Neural progenitor cell (in vitro differentiated cells): ENCODE data around the gene IKZF3. TPM values are rescaled to one million over a fixed set of nuclear protein-coding genes. Genes with fewer than 3 reads are reported as not detected.
"Not testable (repeated sequence)": the region's sequence is repeated elsewhere in the genome, so short reads cannot be mapped to it uniquely, and the experiment has no call there.

Source experiments
- DNase-seq: peaks from one replicate; pipeline ENCODE4 v3.0.0-alpha.2; 2016; ENCODE audit warnings: low spot score
- H2AFZ ChIP-seq: fragments of 200-600 bp; sonication (generic); replicated peaks from 2 replicates; pipeline ENCODE4 v1.6.1; 2016; ENCODE audit warnings: antibody characterized with exemption
- H3F3A ChIP-seq: fragments of 200-600 bp; sonication (generic); 2 replicates; pipeline ENCODE4 v1.6.1; 2016; ENCODE audit warnings: antibody characterized with exemption, low read depth
- H3K27ac ChIP-seq: fragments of 200-600 bp; sonication (generic); 2 replicates; pipeline ENCODE4 v1.5.1; 2016; ENCODE audit warnings: mild to moderate bottlenecking
- H3K27me3 ChIP-seq: fragments of 200-600 bp; sonication (generic); 2 replicates; pipeline ENCODE4 v1.6.1; 2016; ENCODE audit warnings: mild to moderate bottlenecking, moderate library complexity
- H3K36me3 ChIP-seq: fragments of 200-600 bp; sonication (generic); 2 replicates; pipeline ENCODE4 v1.5.1; 2016
- H3K4me1 ChIP-seq: fragments of 200-600 bp; sonication (generic); 2 replicates; pipeline ENCODE4 v1.6.1; 2016; ENCODE audit warnings: mixed run types
- H3K4me2 ChIP-seq: fragments of 200-600 bp; sonication (generic); 2 replicates; pipeline ENCODE4 v1.6.1; 2016
- H3K4me3 ChIP-seq: fragments of 200-600 bp; sonication (generic); 2 replicates; pipeline ENCODE4 v1.5.1; 2016
- H3K79me2 ChIP-seq: fragments of 200-600 bp; sonication (generic); 2 replicates; pipeline ENCODE4 v1.6.1; 2016; ENCODE audit warnings: low read depth
- H3K9ac ChIP-seq: fragments of 200-600 bp; sonication (generic); 2 replicates; pipeline ENCODE4 v1.6.1; 2016
- H3K9me3 ChIP-seq: fragments of 200-600 bp; sonication (generic); 2 replicates; pipeline ENCODE4 v1.5.1; 2016; ENCODE audit warnings: low read depth
- H4K20me1 ChIP-seq: fragments of 200-600 bp; sonication (generic); 2 replicates; pipeline ENCODE4 v1.6.1; 2016; ENCODE audit warnings: low read depth
- H3K27ac Mint-ChIP-seq: 3 replicates; pipeline ENCODE4 v1.8.0; 2021; ENCODE audit warnings: mixed read lengths
- H3K27me3 Mint-ChIP-seq: 2 replicates; pipeline ENCODE4 v1.8.0; 2022; ENCODE audit warnings: low read depth, mild to moderate bottlenecking, inconsistent platforms, moderate library complexity, mixed read lengths; ENCODE audit not compliant: insufficient read depth
- H3K36me3 Mint-ChIP-seq: 3 replicates; pipeline ENCODE4 v1.8.0; 2021; ENCODE audit warnings: mixed read lengths
- H3K4me1 Mint-ChIP-seq: 3 replicates; pipeline ENCODE4 v1.8.0; 2021; ENCODE audit warnings: mixed read lengths
- H3K4me3 Mint-ChIP-seq: 3 replicates; pipeline ENCODE4 v1.8.0; 2021; ENCODE audit warnings: mild to moderate bottlenecking, moderate library complexity, mixed read lengths
- H3K9me3 Mint-ChIP-seq: 3 replicates; pipeline ENCODE4 v1.8.0; 2020; ENCODE audit warnings: mixed read lengths
- CTCF ChIP-seq: fragments of 200-600 bp; sonication (generic); IDR thresholded peaks from 2 replicates; pipeline ENCODE4 v1.5.1; 2017; ENCODE audit warnings: antibody characterized with exemption, mild to moderate bottlenecking
- EZH2 ChIP-seq: fragments of 200-600 bp; sonication (generic); IDR thresholded peaks from 2 replicates; pipeline ENCODE4 v1.6.1; 2017; ENCODE audit warnings: antibody characterized with exemption, mild to moderate bottlenecking, moderate library complexity
- EZH2phosphoT487 ChIP-seq: fragments of 200-600 bp; sonication (generic); IDR thresholded peaks from 2 replicates; pipeline ENCODE4 v1.6.1; 2017; ENCODE audit warnings: antibody characterized with exemption
- total RNA-seq: library from RNA; depleted of rRNA; stranded (reverse); fragments of >200 nt; gene quantifications from 2 replicates; pipeline ENCODE4 v1.2.3, GENCODE V29; 2015; ENCODE audit warnings: low replicate concordance

IKZF3 gene
- total RNA-seq, 1 donor from 2014 or later = not detected

- no peaks in the 10 kb centered on the region for H3F3A ChIP-seq
- H3K4me2 ChIP-seq = no peak overlapping the region
- H3K27me3 ChIP-seq = peaks cover 13% of the 10 kb centered on the region
- Mint-ChIP-seq H3K36me3 (no peaks in the 10 kb centered on the region), H3K9me3 (no peaks in the 10 kb centered on the region), H3K4me3 (no peak overlapping the region), H3K4me1 (no peaks in the 10 kb centered on the region), H3K27ac (no peak overlapping the region), H3K27me3 (peaks cover 9% of the 10 kb centered on the region)
- no peak for TF ChIP-seq CTCF
- TF ChIP-seq EZH2phosphoT487 = no peak
- no peak for TF ChIP-seq EZH2
- no peak for DNase-seq
- H3K36me3 ChIP-seq = no peaks in the 10 kb centered on the region
- no peak overlapping the region for H3K27ac ChIP-seq
- H3K79me2 ChIP-seq = no peaks in the 10 kb centered on the region
- no peaks in the 10 kb centered on the region for H4K20me1 ChIP-seq
- H2AFZ ChIP-seq = no peak overlapping the region
- H3K9ac ChIP-seq = no peak overlapping the region
- no peak overlapping the region for H3K4me3 ChIP-seq
- H3K4me1 ChIP-seq = no peaks in the 10 kb centered on the region
- H3K9me3 ChIP-seq = no peaks in the 10 kb centered on the region
These were observed 30.7 kb upstream of the IKZF3 start for GRCh38 chr17:39894681-39895376.

- Mint-ChIP-seq H3K4me1 (no peaks in the 10 kb centered on the region), H3K36me3 (no peaks in the 10 kb centered on the region), H3K4me3 (no peak overlapping the region), H3K27me3 (peaks cover 5% of the 10 kb centered on the region), H3K27ac (no peak overlapping the region), H3K9me3 (no peaks in the 10 kb centered on the region)
- Histone ChIP-seq H3K9ac (no peak overlapping the region), H3K27ac (no peak overlapping the region), H3K36me3 (no peaks in the 10 kb centered on the region), H3K9me3 (no peaks in the 10 kb centered on the region), H3K4me2 (no peak overlapping the region), H3F3A (no peaks in the 10 kb centered on the region), H4K20me1 (no peaks in the 10 kb centered on the region), H3K79me2 (no peaks in the 10 kb centered on the region), H3K27me3 (peaks cover 19% of the 10 kb centered on the region), H3K4me1 (no peaks in the 10 kb centered on the region), H2AFZ (no peak overlapping the region), H3K4me3 (no peak overlapping the region)
- TF ChIP-seq EZH2 (no peak), EZH2phosphoT487 (no peak), CTCF (no peak)
- DNase-seq = no peak
These were observed 25.1 kb upstream of the IKZF3 start for GRCh38 chr17:39889200-39889599.

GRCh38 chr17:39887078-39887477 is 23.0 kb upstream of the IKZF3 start:
- no peak for TF ChIP-seq EZH2phosphoT487
- TF ChIP-seq EZH2 = no peak
- no peak for TF ChIP-seq CTCF
- no peak overlapping the region for H3K9ac ChIP-seq
- H3K9me3 ChIP-seq = no peaks in the 10 kb centered on the region
- no peak overlapping the region for H3K27ac ChIP-seq
- no peak for DNase-seq
- H3K4me3 ChIP-seq = no peak overlapping the region
- H3K4me1 Mint-ChIP-seq = no peaks in the 10 kb centered on the region
- no peak overlapping the region for H2AFZ ChIP-seq
- H3F3A ChIP-seq = no peaks in the 10 kb centered on the region
- no peaks in the 10 kb centered on the region for H3K36me3 ChIP-seq
- no peak overlapping the region for H3K27ac Mint-ChIP-seq
- H3K4me3 Mint-ChIP-seq = no peak overlapping the region
- no peaks in the 10 kb centered on the region for H3K36me3 Mint-ChIP-seq
- H3K27me3 ChIP-seq = peaks cover 18% of the 10 kb centered on the region
- peaks cover 2% of the 10 kb centered on the region for H3K27me3 Mint-ChIP-seq
- no peaks in the 10 kb centered on the region for H3K4me1 ChIP-seq
- H3K4me2 ChIP-seq = no peak overlapping the region
- no peaks in the 10 kb centered on the region for H4K20me1 ChIP-seq
- H3K9me3 Mint-ChIP-seq = no peaks in the 10 kb centered on the region
- no peaks in the 10 kb centered on the region for H3K79me2 ChIP-seq

GRCh38 chr17:39886102-39886501 is 22.0 kb upstream of the IKZF3 start:
- not testable (repeated sequence) for H3K4me3 Mint-ChIP-seq, H3K27ac ChIP-seq

More at GRCh38 chr17:39886102-39886501, 22.0 kb upstream of the IKZF3 start:
- H3K9ac ChIP-seq, H3K27ac Mint-ChIP-seq, H3K79me2 ChIP-seq, H3K4me1 Mint-ChIP-seq, H3K4me1 ChIP-seq, H3K36me3 ChIP-seq, H2AFZ ChIP-seq, H3K4me3 ChIP-seq, H3K36me3 Mint-ChIP-seq, H3K9me3 Mint-ChIP-seq, H3K27me3 ChIP-seq, H3K27me3 Mint-ChIP-seq, H3K4me2 ChIP-seq, DNase-seq, H4K20me1 ChIP-seq, H3F3A ChIP-seq, H3K9me3 ChIP-seq: not testable (repeated sequence)
